Testis (tissue), 2 donors: ENCODE measurements around the gene LIMA1.

Experiments
- POLR2A ChIP-seq: fragments of 450-650 bp; IDR thresholded peaks from one replicate; pipeline ENCODE4 v1.6.1; 2017; ENCODE audit warnings: antibody characterized with exemption, mild to moderate bottlenecking, moderate library complexity
- TF ChIP-seq, protein P1 (sequence below), 3 experiments: fragments of 450-650 bp in 2 of 3; fragments of 200-600 bp in 1 of 3; sonication (generic) in 1 of 3; IDR thresholded peaks; one replicate each; pipeline ENCODE4 v1.5.1; 2016 to 2019; ENCODE audit warnings: antibody characterized with exemption in 3 of 3, mild to moderate bottlenecking in 2 of 3, moderate library complexity in 1 of 3

- no peak for TF ChIP-seq POLR2A
- TF ChIP-seq, protein P1, sequence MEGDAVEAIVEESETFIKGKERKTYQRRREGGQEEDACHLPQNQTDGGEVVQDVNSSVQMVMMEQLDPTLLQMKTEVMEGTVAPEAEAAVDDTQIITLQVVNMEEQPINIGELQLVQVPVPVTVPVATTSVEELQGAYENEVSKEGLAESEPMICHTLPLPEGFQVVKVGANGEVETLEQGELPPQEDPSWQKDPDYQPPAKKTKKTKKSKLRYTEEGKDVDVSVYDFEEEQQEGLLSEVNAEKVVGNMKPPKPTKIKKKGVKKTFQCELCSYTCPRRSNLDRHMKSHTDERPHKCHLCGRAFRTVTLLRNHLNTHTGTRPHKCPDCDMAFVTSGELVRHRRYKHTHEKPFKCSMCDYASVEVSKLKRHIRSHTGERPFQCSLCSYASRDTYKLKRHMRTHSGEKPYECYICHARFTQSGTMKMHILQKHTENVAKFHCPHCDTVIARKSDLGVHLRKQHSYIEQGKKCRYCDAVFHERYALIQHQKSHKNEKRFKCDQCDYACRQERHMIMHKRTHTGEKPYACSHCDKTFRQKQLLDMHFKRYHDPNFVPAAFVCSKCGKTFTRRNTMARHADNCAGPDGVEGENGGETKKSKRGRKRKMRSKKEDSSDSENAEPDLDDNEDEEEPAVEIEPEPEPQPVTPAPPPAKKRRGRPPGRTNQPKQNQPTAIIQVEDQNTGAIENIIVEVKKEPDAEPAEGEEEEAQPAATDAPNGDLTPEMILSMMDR (IDR thresholded peaks at IDR 0.05) = no peak
These were observed 50.5 kb downstream of the LIMA1 start for GRCh38 chr12:50232771-50233209.
